Measurements from ENCODE around the gene NDUFB7. TPM values are rescaled to one million over a fixed set of nuclear protein-coding genes. Genes with fewer than 3 reads are reported as not detected.

The NDUFB7 gene
- total RNA-seq, 1 experiment from 2014 or later = 1,095 TPM

DNA sequence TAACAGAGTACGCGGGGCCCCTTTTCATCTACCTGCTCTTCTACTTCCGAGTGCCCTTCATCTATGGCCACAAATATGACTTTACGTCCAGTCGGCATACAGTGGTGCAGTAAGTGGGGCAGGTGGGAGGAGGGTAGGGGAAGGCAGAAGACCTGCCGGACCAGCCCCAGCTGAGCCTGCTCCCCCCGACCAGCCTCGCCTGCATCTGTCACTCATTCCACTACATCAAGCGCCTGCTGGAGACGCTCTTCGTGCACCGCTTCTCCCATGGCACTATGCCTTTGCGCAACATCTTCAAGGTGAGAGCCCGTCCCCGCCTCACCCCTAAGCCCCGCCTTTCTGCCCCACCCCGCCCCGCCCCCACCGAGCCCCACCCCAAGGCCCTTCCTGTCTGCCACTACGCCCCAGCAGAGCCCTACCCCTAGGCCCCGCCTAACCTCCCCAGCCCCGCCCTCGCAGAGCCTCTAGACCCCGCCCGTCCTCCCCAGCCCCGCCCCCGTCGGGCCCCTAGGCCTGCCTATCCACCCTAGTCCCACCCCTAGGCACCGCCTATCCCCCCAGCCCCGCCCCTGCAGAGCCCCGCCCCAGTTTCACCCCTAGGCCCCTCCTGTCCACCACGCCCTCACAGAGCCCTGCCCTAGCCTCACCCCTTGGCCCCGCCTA lies 7.7 kb downstream of the NDUFB7 start:
- TF ChIP-seq, protein P1, sequence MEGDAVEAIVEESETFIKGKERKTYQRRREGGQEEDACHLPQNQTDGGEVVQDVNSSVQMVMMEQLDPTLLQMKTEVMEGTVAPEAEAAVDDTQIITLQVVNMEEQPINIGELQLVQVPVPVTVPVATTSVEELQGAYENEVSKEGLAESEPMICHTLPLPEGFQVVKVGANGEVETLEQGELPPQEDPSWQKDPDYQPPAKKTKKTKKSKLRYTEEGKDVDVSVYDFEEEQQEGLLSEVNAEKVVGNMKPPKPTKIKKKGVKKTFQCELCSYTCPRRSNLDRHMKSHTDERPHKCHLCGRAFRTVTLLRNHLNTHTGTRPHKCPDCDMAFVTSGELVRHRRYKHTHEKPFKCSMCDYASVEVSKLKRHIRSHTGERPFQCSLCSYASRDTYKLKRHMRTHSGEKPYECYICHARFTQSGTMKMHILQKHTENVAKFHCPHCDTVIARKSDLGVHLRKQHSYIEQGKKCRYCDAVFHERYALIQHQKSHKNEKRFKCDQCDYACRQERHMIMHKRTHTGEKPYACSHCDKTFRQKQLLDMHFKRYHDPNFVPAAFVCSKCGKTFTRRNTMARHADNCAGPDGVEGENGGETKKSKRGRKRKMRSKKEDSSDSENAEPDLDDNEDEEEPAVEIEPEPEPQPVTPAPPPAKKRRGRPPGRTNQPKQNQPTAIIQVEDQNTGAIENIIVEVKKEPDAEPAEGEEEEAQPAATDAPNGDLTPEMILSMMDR (conservative IDR thresholded peaks at IDR 0.05; ENCODE audit: low read depth, low read length) = no peak
- TF ChIP-seq EZH2 (IDR thresholded peaks at IDR 0.05; ENCODE audit: low read length, unreplicated experiment) = no peak
- no peak for TF ChIP-seq EZH2phosphoT487 (IDR thresholded peaks at IDR 0.05; ENCODE audit: borderline replicate concordance, low read length)
- POLR2A ChIA-PET (ENCODE audit: unreplicated experiment) = no interaction called here
- H3K4me1 ChIP-seq (ENCODE audit: insufficient read depth, low read length) = no peaks in the 10 kb centered on the region
- no peaks in the 10 kb centered on the region for H4K20me1 ChIP-seq (ENCODE audit: low read length)
- no TSS peak for BruUV-seq (replicated peaks)
- H2AFZ ChIP-seq (ENCODE audit: low read length) = no peak overlapping the region
- no peak overlapping the region for H3K4me3 ChIP-seq (ENCODE audit: low read length)
- H3F3A ChIP-seq (ENCODE audit: low read length, unreplicated experiment) = no peaks in the 10 kb centered on the region
- peaks cover 40% of the 10 kb centered on the region for H3K79me2 ChIP-seq (ENCODE audit: low read length)
- CTCF ChIA-PET = no interaction called here
- H3K9me3 ChIP-seq (ENCODE audit: low read length) = no peaks in the 10 kb centered on the region
- intact Hi-C loops (cut with micrococcal nuclease) = no loop called here
- H3K4me2 ChIP-seq (ENCODE audit: low read length) = no peak overlapping the region
- no peaks in the 10 kb centered on the region for H3K9me2 ChIP-seq (replicated peaks; ENCODE audit: low read length)
- peak; percentile 54 for DNase-seq
- ATAC-seq = peak; percentile 21
- H3K27ac ChIP-seq (ENCODE audit: low read length) = no peak overlapping the region
- H3K27me3 ChIP-seq (ENCODE audit: low read length) = no peaks in the 10 kb centered on the region
- peaks cover 8% of the 10 kb centered on the region; the same call in 1 of the 2 replicates for H3K36me3 ChIP-seq (ENCODE audit: low read depth, low read length)
- no peak overlapping the region for H3K9ac ChIP-seq (ENCODE audit: low read length)

DNA sequence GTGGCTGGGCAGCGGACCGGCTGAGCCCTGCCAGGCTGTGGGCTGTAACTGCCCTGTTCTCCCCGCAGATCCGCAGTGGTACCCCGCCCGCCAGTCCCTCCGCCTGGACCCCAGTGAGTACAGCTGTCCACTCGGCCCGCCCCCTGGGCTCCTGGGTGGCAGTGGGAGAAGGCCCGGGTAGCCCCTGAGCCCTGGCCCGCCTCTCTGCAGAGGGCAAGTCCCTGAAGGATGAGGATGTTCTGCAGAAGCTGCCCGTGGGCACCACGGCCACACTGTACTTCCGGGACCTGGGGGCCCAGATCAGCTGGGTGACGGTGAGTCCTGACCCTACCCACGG lies 8.3 kb downstream of the NDUFB7 start:
- Histone ChIP-seq H2AFZ (ENCODE audit: low read length) (no peak overlapping the region), H3K4me1 (ENCODE audit: insufficient read depth, low read length) (no peaks in the 10 kb centered on the region), H3K9me2 (replicated peaks; ENCODE audit: low read length) (no peaks in the 10 kb centered on the region), H3K4me3 (ENCODE audit: low read length) (no peak overlapping the region), H4K20me1 (ENCODE audit: low read length) (no peaks in the 10 kb centered on the region), H3F3A (ENCODE audit: low read length, unreplicated experiment) (no peaks in the 10 kb centered on the region), H3K9me3 (ENCODE audit: low read length) (no peaks in the 10 kb centered on the region), H3K27ac (ENCODE audit: low read length) (no peak overlapping the region), H3K79me2 (ENCODE audit: low read length) (peaks cover 40% of the 10 kb centered on the region), H3K27me3 (ENCODE audit: low read length) (no peaks in the 10 kb centered on the region), H3K36me3 (ENCODE audit: low read depth, low read length) (peaks cover 8% of the 10 kb centered on the region; the same call in 1 of the 2 replicates), H3K4me2 (ENCODE audit: low read length) (no peak overlapping the region), H3K9ac (ENCODE audit: low read length) (no peak overlapping the region)
- DNase-seq (no peak), ATAC-seq (no peak)
- BruUV-seq (replicated peaks) = no TSS peak
- TF ChIP-seq, protein P1 (conservative IDR thresholded peaks at IDR 0.05; ENCODE audit: low read depth, low read length) = no peak
- no peak for TF ChIP-seq EZH2phosphoT487 (IDR thresholded peaks at IDR 0.05; ENCODE audit: borderline replicate concordance, low read length)
- ChIA-PET POLR2A (ENCODE audit: unreplicated experiment) (no interaction called here), CTCF (no interaction called here)
- intact Hi-C loops (cut with micrococcal nuclease) = no loop called here

Data from PC-3 (cell line).